ENCODE measurements around the gene GLTP. TPM values are rescaled to one million over a fixed set of nuclear protein-coding genes. Genes with fewer than 3 reads are reported as not detected.

The GLTP gene
- total and polyA plus RNA-seq, 2 donors (not counting 1 experiment from before 2014, with no cell fraction given) = 51.2 to 67.9 TPM

DNA sequence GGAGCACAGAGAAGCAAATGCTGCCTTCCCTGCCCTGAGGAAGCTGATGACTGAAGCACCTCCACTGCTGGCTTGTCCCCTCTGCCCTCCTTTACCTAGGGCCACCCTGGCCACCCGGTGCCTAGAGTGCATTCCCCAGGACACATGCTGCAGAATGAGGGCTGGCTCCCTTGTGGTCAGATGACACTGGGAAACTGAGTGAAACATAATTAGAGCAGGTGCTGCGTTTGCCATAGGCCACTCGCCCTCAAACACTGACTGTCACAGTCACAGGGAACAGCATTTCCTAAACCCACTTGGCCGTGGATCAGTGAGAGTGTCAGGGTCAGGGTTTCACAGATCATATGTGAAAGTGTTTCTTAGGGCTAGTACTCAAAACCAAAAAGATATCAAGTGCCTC is 35.7 kb upstream of the GLTP start:
- Histone ChIP-seq H2AFZ (ENCODE audit: low read length) (no peak overlapping the region), H3K4me1 (ENCODE audit: control insufficient read depth, extremely low read depth, insufficient read depth, low read length) (peaks cover 2% of the 10 kb centered on the region), H3K9ac (ENCODE audit: insufficient read depth, low read length) (no peak overlapping the region), H3K27ac (ENCODE audit: insufficient read depth, low read length) (no peak overlapping the region), H3K27me3 (ENCODE audit: control insufficient read depth, insufficient read depth, low read length) (no peaks in the 10 kb centered on the region), H3K9me3 (ENCODE audit: control insufficient read depth, insufficient read depth, low read depth, low read length) (no peaks in the 10 kb centered on the region), H3K79me2 (ENCODE audit: control insufficient read depth, insufficient read depth, low read length) (no peaks in the 10 kb centered on the region), H3K4me3 (replicated peaks in 1 of 4; ENCODE audit: control extremely low read depth in 1 of 4, insufficient read depth in 1 of 4, low read depth in 3 of 4, low read length in 4 of 4) (no peak overlapping the region), H3K4me2 (ENCODE audit: extremely low read depth, insufficient read depth, low read length) (no peak overlapping the region), H4K20me1 (ENCODE audit: control insufficient read depth, extremely low read depth, insufficient read depth, low read length) (no peaks in the 10 kb centered on the region), H3K36me3 (ENCODE audit: control insufficient read depth, insufficient read depth, low read length) (peaks cover 32% of the 10 kb centered on the region)
- TF ChIP-seq, protein P1, sequence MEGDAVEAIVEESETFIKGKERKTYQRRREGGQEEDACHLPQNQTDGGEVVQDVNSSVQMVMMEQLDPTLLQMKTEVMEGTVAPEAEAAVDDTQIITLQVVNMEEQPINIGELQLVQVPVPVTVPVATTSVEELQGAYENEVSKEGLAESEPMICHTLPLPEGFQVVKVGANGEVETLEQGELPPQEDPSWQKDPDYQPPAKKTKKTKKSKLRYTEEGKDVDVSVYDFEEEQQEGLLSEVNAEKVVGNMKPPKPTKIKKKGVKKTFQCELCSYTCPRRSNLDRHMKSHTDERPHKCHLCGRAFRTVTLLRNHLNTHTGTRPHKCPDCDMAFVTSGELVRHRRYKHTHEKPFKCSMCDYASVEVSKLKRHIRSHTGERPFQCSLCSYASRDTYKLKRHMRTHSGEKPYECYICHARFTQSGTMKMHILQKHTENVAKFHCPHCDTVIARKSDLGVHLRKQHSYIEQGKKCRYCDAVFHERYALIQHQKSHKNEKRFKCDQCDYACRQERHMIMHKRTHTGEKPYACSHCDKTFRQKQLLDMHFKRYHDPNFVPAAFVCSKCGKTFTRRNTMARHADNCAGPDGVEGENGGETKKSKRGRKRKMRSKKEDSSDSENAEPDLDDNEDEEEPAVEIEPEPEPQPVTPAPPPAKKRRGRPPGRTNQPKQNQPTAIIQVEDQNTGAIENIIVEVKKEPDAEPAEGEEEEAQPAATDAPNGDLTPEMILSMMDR (conservative IDR thresholded peaks at IDR 0.05 in 1 of 2, IDR thresholded peaks at IDR 0.05 in 1 of 2; ENCODE audit: low read depth in 1 of 2, low read length in 2 of 2) = no peak
- TF ChIP-seq EZH2 (IDR thresholded peaks at IDR 0.05; ENCODE audit: low read length, missing control alignments) = no peak
- DNase-seq (ENCODE audit: low read depth in 2 of 2) = no peak

DNA sequence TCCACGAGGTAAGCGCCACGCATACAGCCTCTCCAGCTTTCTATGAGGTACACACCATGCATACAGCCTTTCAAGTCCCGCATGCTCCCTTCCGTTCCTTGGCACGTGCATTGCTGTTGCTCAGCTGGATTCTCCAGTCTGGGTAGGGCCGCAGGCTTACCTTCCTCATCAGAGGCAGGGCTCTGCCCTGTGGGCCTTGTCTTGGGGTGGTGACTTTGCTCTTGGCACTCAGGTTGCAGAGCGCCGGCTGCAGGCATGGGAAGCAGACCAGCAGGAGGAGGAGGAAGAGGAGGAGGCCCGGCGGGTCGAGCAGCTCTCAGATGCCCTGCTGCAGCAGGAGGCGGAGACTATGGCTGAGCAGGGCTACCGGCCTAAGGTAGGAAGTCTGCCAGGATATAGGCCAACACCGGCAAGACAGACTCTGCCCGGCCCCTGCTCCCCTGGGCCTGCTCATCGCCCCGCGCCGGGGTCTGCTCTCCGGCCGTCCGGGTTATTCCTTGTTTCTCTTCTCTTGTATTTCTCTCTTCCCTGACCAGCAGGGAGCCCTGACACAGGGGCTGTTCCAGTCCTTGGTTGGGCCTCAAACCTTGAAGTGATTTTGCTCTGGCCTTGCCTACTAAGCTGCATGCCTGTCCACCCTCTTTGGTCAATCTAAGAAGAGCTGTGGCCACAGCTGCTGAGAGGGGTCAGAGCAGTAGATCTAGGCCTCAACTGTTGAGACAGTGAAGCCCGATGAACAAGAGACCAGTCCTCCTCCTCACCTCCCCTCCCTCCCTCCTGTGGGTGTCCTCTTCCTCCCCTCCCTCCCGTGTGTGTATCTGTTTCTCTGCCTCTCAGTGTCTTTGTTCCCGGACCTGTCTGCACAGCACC is 35.1 kb upstream of the GLTP start:
- H3K4me2 ChIP-seq (ENCODE audit: extremely low read depth, insufficient read depth, low read length) = no peak overlapping the region
- TF ChIP-seq, protein P1 (conservative IDR thresholded peaks at IDR 0.05 in 1 of 2, IDR thresholded peaks at IDR 0.05 in 1 of 2; ENCODE audit: low read depth in 1 of 2, low read length in 2 of 2) = no peak
- TF ChIP-seq EZH2 (IDR thresholded peaks at IDR 0.05; ENCODE audit: low read length, missing control alignments) = no peak
- no peaks in the 10 kb centered on the region for H3K9me3 ChIP-seq (ENCODE audit: control insufficient read depth, insufficient read depth, low read depth, low read length)
- no peak overlapping the region for H2AFZ ChIP-seq (ENCODE audit: low read length)
- H3K4me3 ChIP-seq (replicated peaks in 1 of 4; ENCODE audit: control extremely low read depth in 1 of 4, insufficient read depth in 1 of 4, low read depth in 3 of 4, low read length in 4 of 4) = no peak overlapping the region
- no peak overlapping the region for H3K9ac ChIP-seq (ENCODE audit: insufficient read depth, low read length)
- H3K36me3 ChIP-seq (ENCODE audit: control insufficient read depth, insufficient read depth, low read length) = peaks cover 35% of the 10 kb centered on the region
- H3K27me3 ChIP-seq (ENCODE audit: control insufficient read depth, insufficient read depth, low read length) = no peaks in the 10 kb centered on the region
- H3K4me1 ChIP-seq (ENCODE audit: control insufficient read depth, extremely low read depth, insufficient read depth, low read length) = peaks cover 2% of the 10 kb centered on the region
- no peak for DNase-seq (ENCODE audit: low read depth in 2 of 2)
- no peaks in the 10 kb centered on the region for H3K79me2 ChIP-seq (ENCODE audit: control insufficient read depth, insufficient read depth, low read length)
- H3K27ac ChIP-seq (ENCODE audit: insufficient read depth, low read length) = no peak overlapping the region
- no peaks in the 10 kb centered on the region for H4K20me1 ChIP-seq (ENCODE audit: control insufficient read depth, extremely low read depth, insufficient read depth, low read length)

- TF ChIP-seq, protein P1 (conservative IDR thresholded peaks at IDR 0.05 in 1 of 2, IDR thresholded peaks at IDR 0.05 in 1 of 2; ENCODE audit: low read depth in 1 of 2, low read length in 2 of 2) = no peak
- no peak for TF ChIP-seq EZH2 (IDR thresholded peaks at IDR 0.05; ENCODE audit: low read length, missing control alignments)
These were observed 34.1 kb upstream of the GLTP start for GRCh38 chr12:109914461-109914860.

More at GRCh38 chr12:109914461-109914860, 34.1 kb upstream of the GLTP start:
- Histone ChIP-seq H4K20me1 (ENCODE audit: control insufficient read depth, extremely low read depth, insufficient read depth, low read length) (no peaks in the 10 kb centered on the region), H2AFZ (ENCODE audit: low read length) (no peak overlapping the region), H3K4me1 (ENCODE audit: control insufficient read depth, extremely low read depth, insufficient read depth, low read length) (peaks cover 1% of the 10 kb centered on the region), H3K27me3 (ENCODE audit: control insufficient read depth, insufficient read depth, low read length) (no peaks in the 10 kb centered on the region), H3K36me3 (ENCODE audit: control insufficient read depth, insufficient read depth, low read length) (peaks cover 36% of the 10 kb centered on the region), H3K9ac (ENCODE audit: insufficient read depth, low read length) (no peak overlapping the region), H3K4me3 (replicated peaks in 1 of 4; ENCODE audit: control extremely low read depth in 1 of 4, insufficient read depth in 1 of 4, low read depth in 3 of 4, low read length in 4 of 4) (no peak overlapping the region), H3K79me2 (ENCODE audit: control insufficient read depth, insufficient read depth, low read length) (no peaks in the 10 kb centered on the region), H3K27ac (ENCODE audit: insufficient read depth, low read length) (no peak overlapping the region), H3K9me3 (ENCODE audit: control insufficient read depth, insufficient read depth, low read depth, low read length) (no peaks in the 10 kb centered on the region), H3K4me2 (ENCODE audit: extremely low read depth, insufficient read depth, low read length) (no peak overlapping the region)
- DNase-seq (ENCODE audit: low read depth in 2 of 2) = no peak
